PC-3 (cell line): Measurements from ENCODE around the gene OR10G4.

Experiments used
- CTCF ChIP-seq: fragments of 300-600 bp; sonication (generic); conservative IDR thresholded peaks from 2 replicates; pipeline ENCODE4 v1.5.1; 2017; ENCODE audit warnings: antibody characterized with exemption, low read depth, mild to moderate bottlenecking, low read length
- EZH2phosphoT487 ChIP-seq: fragments of 300-600 bp; sonication (generic); IDR thresholded peaks from 2 replicates; pipeline ENCODE4 v1.6.1; 2018; ENCODE audit warnings: mild to moderate bottlenecking, antibody characterized with exemption, low read length, borderline replicate concordance

- no peak for TF ChIP-seq CTCF
- TF ChIP-seq EZH2phosphoT487 = no peak
These were observed 40.2 kb downstream of the OR10G4 start for GRCh38 chr11:124052966-124053365.
